HG03469 (cell line): Measurements from ENCODE around the gene ADH1B.
"Not testable (repeated sequence)": the region's sequence is repeated elsewhere in the genome, so short reads cannot be mapped to it uniquely, and the experiment has no call there.

Experiments
- ATAC-seq: cut with Tn5 transposase; IDR thresholded peaks from one replicate; pipeline ENCODE4 v1.9.1; 2021; ENCODE audit warnings: mild to moderate bottlenecking, moderate library complexity, moderate number of reproducible peaks; ENCODE audit not compliant: unreplicated experiment

Gene ADH1B

DNA sequence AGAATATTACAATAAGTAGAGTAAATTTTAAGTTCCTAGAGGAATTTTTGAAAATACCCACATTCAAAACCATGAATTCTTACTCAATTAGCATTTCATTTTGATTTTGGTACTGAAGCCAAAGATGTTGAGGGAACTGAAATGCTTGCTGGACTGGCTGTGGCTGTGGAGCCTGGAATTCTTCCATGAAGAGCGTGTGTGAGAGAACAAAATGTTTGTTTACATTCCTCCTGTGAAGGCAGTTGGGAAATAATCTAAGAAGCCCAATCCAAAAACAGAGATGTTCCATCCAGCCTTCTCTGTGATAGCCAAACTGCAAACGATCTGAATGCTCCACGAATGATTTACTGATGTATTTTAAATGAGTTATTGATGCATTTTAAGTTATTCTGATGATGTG, 3.8 kb upstream of the ADH1B start:
- no peak for ATAC-seq

DNA sequence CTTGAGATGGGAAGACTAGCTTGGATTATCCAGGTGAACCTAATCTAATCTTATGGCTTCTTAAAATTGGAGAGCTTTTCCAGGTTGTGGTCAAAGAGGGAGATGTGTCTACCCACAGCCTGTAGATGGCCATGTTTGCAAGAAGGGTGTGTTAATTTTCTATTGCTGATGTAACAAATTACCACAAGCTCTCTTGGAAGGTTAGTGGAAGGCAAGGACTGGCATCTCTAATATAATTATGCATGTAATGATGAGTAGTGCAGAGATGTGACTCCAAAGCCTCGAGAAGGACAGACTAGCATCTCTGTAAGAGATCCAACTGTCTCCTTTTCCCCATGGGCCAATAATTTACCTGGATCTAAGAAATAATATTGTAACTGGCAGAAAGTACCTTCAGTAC, 3.2 kb upstream of the ADH1B start:
- ATAC-seq: no peak

- no peak for ATAC-seq
Measured at GRCh38 chr4:99323756-99324155, 2.6 kb upstream of the ADH1B start.

- ATAC-seq: not testable (repeated sequence)
Measured at GRCh38 chr4:99317811-99318210, 3.4 kb downstream of the ADH1B start.

- ATAC-seq: no peak
Measured at GRCh38 chr4:99317354-99317753, 3.8 kb downstream of the ADH1B start.

DNA sequence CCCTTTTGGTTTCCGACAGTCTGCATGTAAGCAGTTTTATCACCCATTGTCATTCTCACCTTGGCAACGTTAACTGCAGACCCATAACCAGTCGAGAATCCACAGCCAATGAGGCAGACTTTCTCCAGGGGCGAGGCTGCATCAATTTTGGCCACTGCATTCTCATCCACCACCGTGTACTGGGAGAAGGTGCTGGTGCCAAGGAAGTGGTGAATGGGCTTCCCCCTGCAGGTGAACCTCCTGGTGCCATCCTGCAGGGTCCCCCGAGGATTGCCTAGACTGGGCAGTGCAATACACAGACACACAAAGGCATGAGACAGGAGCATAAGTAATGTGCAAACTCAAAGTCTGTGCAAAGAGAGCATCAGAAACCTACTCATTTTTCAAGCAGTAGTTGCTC, 5.4 kb downstream of the ADH1B start:
- no peak for ATAC-seq

DNA sequence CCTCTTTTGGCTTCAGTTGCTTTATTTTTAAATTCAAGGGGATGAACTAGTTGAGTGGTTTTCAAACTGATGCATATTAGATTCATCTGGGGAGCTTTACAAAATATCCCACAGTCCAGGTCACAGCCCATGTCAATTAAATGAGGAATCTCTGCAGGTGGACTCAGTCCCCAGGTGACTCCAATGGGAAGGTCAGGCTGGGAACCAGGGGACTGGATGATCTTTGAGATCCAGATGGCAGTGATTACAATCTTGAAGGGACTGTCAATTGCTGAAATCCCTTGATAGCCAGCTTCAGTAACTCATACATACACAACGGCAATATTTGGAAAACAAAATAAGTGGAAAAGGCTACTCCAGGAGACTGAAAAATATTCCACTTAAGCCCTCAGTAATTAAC, 7.0 kb downstream of the ADH1B start:
- no peak for ATAC-seq

DNA sequence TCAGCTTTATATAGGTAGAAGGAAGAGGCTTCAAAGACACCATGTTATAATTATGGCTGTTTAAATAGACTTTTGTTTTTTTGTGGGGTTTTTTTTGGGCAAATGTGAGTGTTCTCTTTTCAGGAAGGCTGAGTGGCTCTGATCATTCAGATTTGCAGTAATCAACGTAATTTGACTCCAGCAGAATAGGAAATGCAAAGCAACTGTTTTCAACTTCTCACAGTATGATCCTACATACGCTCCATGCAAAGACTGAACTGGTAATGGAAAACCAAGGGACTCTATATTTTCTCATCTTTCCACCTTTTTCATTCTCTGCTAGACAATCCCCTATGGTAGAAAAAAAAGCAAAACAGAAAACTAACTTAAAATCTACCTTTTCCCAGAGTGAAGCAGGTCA, 10.8 kb downstream of the ADH1B start:
- ATAC-seq: no peak

GRCh38 chr4:99305638-99306400, 15.4 kb downstream of the ADH1B start:
- no peak for ATAC-seq

DNA sequence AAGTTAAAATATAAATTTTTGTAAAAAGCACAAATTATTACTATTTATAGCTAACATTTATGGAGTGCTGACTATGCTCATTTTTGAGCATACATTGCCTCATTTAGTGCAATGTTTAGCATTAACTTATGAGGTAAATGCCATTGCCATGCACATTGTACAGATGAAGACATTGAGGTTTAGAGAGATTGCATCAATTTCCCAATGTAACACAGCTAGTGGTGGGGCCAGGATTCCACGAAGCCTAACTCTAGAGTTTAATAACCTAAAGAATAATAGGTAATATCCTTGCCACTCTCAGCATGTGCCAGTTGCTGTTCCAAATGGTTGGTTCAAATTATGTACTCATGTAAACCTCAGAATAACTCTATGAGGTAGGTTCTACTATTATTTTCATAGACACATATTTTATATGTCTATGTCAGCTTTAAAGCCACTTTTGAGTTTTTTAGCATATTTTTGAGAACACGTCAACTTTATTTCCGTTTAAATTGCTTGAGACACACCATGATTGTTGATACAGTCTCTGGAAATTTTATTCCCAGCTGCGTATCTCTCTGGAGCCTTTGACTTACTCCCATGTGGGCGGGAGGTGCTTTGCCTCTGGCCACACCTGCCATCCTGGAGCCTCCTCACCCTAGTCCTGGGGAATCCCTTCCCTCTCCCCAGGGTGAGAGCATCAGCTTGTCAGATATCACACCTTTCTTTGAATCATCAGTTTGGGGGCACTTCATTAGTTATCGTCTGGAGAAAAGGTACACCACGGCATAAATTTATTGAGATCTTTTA, 19.6 kb downstream of the ADH1B start:
- ATAC-seq: no peak

DNA sequence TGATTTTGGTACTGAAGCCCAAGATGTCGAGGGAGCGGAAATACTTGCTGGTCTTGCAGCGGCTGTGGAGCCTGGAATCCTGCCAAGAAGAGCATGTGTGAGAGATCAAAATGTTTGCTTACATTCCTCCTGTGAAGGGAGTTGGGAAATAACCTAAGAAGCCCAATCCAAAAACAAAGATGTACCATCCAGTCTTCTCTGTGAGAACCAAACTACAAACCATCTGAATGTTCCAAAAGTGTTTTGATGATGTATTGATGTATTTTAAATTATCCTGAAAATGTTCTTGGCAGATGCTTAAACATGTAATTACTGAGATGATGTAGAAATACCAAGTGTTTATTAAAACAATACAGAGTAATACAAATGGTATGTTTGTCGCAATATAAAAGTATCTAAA, 20.3 kb downstream of the ADH1B start:
- no peak for ATAC-seq

DNA sequence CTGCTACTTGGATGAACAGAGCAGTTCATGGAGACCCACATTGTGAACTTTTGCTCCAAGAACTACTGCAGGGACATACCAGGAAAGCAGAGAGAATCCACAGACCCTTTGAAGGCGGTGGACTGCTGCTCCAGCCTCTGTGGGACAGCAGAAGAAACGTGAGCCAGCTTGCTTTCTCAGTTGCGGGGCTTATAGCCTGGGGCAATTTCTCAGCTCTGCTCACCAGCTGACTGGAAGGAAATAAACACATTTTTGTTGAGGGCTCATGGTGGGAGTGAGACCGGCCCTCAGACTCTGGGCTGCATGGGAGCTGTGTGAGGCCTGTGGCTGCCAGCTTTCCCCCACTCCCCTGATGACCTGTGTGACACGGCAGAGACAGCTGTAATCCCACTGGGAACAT, 27.8 kb downstream of the ADH1B start:
- no peak for ATAC-seq

DNA sequence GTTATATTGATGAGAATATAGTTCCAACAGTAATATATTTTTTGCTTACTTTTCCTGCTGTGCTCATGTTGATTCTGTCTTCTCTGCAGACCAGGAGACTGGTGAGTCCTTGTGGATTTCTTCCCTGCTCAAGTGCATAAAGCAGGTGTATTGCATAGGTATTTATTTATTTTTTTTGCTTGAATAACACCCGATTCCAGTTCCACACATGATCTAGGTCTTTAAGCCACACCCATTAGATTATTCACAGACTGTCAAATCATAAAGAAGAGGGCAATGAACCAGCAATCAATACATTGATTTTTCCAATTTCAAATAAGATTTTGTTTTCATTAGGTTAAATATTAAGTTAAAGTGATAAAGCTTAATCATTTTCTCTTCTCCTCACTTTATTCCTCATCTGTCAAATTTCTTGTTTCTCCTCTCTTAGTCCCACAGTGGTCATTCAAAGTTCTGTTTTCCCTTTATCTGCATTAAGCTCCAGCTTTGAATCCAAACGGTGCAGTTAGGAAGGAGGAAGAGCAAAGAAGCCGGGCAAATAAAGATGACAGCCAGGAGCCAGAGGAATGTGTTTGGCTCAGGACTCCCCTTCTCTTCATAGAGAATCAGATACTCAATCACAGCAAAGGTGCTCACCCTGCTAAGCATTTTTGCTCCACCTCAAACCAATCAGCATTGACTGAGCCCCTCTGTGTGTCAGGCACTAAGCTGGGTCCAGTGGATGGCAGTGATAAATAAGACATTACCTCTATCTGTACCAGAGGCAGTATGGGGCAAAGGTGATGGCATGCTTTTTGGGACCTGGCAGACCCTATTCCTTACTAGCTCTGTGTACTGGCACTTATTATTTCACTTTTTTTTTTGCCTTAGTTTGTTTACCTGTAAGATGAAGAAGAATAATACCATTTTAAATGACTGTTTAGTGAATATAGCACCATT, 30.1 kb downstream of the ADH1B start, which contains the start of gene ADH1A:
TSS of gene ADH1A (minus strand) at position 138 of the 939 bp plus-strand sequence. CDS start at position 67, 71 bp downstream.
- ATAC-seq: no peak

- no peak for ATAC-seq
Measured at GRCh38 chr4:99285387-99285786, 35.8 kb downstream of the ADH1B start.

- no peak for ATAC-seq
Measured at GRCh38 chr4:99282731-99283130, 38.5 kb downstream of the ADH1B start.

GRCh38 chr4:99281261-99281660, 39.9 kb downstream of the ADH1B start:
- no peak for ATAC-seq

- ATAC-seq: no peak
Measured at GRCh38 chr4:99276417-99276816, 44.8 kb downstream of the ADH1B start.

DNA sequence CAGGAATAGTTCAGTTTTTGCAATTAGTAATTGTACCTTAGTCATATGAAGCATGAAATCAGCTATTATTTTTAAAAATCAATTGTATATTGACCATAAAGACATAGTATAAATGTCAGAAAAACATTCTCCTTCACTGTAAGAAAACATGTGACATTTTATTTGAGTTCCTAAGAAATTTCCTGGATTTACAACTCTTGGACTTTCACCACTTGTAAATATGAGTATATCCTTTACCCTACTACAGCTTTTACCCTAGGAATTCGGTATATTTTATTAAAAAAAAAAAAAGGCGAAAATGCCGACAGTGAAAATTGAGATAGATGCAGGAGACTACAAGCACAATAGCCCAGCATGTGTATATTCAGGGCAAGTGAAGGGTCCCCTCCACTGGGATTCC, 45.3 kb downstream of the ADH1B start:
- no peak for ATAC-seq

DNA sequence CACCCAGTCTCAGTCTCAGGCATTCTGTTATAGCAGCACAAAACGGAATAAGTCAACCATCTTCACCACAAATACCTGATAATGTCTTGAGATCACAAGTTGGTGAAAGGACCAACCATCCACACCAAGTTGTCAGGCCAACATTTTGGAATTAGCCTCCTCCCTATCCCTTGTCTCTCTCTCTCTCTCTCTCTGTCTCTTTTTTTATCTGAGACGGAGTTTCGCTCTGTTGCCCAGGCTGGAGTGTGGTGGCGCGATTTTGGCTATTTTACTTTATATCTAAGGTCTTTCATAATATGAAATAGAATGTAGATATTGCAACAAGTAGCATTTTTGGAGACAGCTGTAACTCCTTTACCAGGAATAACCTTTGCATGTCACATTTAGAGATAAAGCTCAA, 46.2 kb downstream of the ADH1B start:
- no peak for ATAC-seq

GRCh38 chr4:99273704-99274103, 47.5 kb downstream of the ADH1B start:
- no peak for ATAC-seq

DNA sequence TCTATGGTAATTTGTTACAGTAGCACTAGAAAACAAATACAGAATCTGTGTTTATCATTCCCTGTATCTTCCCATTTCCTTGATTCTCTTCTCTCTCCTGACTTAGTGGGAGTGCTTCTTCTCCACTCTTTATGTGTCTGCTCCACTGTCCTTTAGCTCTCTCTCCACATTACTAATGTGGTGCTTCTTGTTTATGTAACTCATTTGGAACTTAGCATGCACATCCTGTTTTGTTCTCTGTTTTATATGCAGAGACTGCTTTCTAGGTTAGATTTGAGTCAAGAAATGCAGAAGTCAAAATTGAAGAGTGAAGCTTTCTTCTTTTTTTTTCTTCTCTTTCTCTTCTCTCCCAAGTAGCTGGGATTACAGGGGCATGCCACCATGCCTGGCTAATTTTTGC, 56.3 kb downstream of the ADH1B start:
- ATAC-seq: no peak
